Ishikawa (cell line): ENCODE results near the gene AMPH.

Source experiments
- CEBPB ChIP-seq: IDR thresholded peaks from 2 replicates; pipeline ENCODE4 v1.6.1; 2012
- CREB1 ChIP-seq: IDR thresholded peaks from 2 replicates; pipeline ENCODE4 v1.6.1; 2012; ENCODE audit warnings: low read depth
- EGR1 ChIP-seq: IDR thresholded peaks from 2 replicates; pipeline ENCODE4 v1.6.1; 2012
- EP300 ChIP-seq: IDR thresholded peaks from 2 replicates; pipeline ENCODE4 v1.6.1; 2012; ENCODE audit warnings: borderline replicate concordance
- FOXM1 ChIP-seq: IDR thresholded peaks from 2 replicates; pipeline ENCODE4 v1.6.1; 2012; ENCODE audit warnings: low read depth, borderline replicate concordance
- MAX ChIP-seq: IDR thresholded peaks from 2 replicates; pipeline ENCODE4 v1.6.1; 2012
- NFIC ChIP-seq: IDR thresholded peaks from 2 replicates; pipeline ENCODE4 v1.6.1; 2012
- RAD21 ChIP-seq: IDR thresholded peaks from 2 replicates; pipeline ENCODE4 v1.6.1; 2012; ENCODE audit warnings: low read depth
- REST ChIP-seq: IDR thresholded peaks from 2 replicates; pipeline ENCODE4 v1.6.1; 2012; ENCODE audit warnings: low read depth, mild to moderate bottlenecking
- TAF1 ChIP-seq: IDR thresholded peaks from 2 replicates; pipeline ENCODE4 v1.6.1; 2012; ENCODE audit warnings: low read depth, mild to moderate bottlenecking
- TCF12 ChIP-seq: IDR thresholded peaks from 2 replicates; pipeline ENCODE4 v1.6.1; 2012; ENCODE audit warnings: low read depth
- USF1 ChIP-seq: IDR thresholded peaks from 2 replicates; pipeline ENCODE4 v1.6.1; 2012
- YY1 ChIP-seq: IDR thresholded peaks from 2 replicates; pipeline ENCODE4 v1.6.1; 2012; ENCODE audit warnings: low read depth
- ZBTB7A ChIP-seq: IDR thresholded peaks from 2 replicates; pipeline ENCODE4 v1.6.1; 2012; ENCODE audit warnings: low read depth

DNA sequence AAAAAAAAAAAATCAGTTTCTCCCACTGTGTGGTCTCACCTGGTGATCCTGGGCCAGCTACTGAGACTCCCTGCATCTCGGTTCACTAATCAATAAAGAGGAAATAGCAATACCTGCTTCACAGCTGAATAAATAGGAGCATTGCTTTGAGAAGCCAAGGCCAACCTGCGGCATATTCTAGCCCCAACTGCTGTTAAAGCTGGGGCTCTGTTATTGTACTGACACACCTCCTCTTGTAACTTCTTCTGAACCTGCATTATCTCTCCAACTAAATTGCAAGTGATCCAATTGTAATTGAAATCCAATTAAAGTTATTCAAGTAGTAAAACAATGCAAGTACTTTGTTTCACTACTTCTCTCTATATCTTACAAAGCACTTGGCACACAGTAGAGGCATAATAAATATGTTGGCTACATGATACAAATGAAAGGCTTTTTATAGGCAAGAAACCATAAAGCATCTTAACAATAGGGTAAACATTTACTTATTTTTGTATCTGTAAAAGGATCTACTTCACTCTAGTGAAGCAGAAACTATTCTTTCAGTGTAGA, 38.4 kb downstream of the AMPH start:
- TF ChIP-seq TCF12 = no peak
- TF ChIP-seq NFIC = no peak
- TF ChIP-seq CEBPB = no peak
- TF ChIP-seq EGR1 = no peak
- no peak for TF ChIP-seq EP300
- no peak for TF ChIP-seq YY1
- TF ChIP-seq REST = no peak
- no peak for TF ChIP-seq MAX
- TF ChIP-seq ZBTB7A = no peak
- TF ChIP-seq RAD21 = no peak
- TF ChIP-seq FOXM1 = no peak
- no peak for TF ChIP-seq CREB1
- TF ChIP-seq TAF1 = no peak
- no peak for TF ChIP-seq USF1
